Left lung (tissue), 10 donors: ENCODE data around the gene HEATR5A. TPM values are rescaled to one million over a fixed set of nuclear protein-coding genes. Genes with fewer than 3 reads are reported as not detected.

Experiments
- ATAC-seq: fragments of 200-7000 bp; cut with Tn5 transposase; one replicate; pipeline ENCODE4 v1.9.1; 2020; ENCODE audit warnings: moderate library complexity
- DNase-seq, 4 donors: peaks; one replicate each; pipeline ENCODE4 v3.0.0-alpha.2; 2013 to 2020
- H3K27ac ChIP-seq, 2 donors: fragments of 200-600 bp; sonication (generic) in 1 of 2; one replicate each; pipeline versions ENCODE4 v1.5.0 to v1.8.0; 2020 to 2021
- H3K27me3 ChIP-seq, 2 donors: fragments of 200-600 bp; sonication (generic) in 1 of 2; one replicate each; pipeline versions ENCODE4 v1.5.0 to v1.8.0; 2020 to 2021
- H3K36me3 ChIP-seq, 2 donors: fragments of 200-600 bp; sonication (generic) in 1 of 2; one replicate each; pipeline versions ENCODE4 v1.5.0 to v1.8.0; 2020 to 2021
- H3K4me1 ChIP-seq, 2 donors: fragments of 200-600 bp; one replicate each; pipeline ENCODE4 v1.8.0; 2021
- H3K4me3 ChIP-seq, 2 donors: fragments of 200-600 bp; sonication (generic) in 1 of 2; one replicate each; pipeline versions ENCODE4 v1.5.0 to v1.8.0; 2020 to 2021; ENCODE audit warnings: mild to moderate bottlenecking in 1 of 2
- H3K9me3 ChIP-seq, 2 donors: fragments of 200-600 bp; sonication (generic) in 1 of 2; one replicate each; pipeline versions ENCODE4 v1.5.0 to v1.8.0; 2020 to 2021
- intact Hi-C, 2 donors: fragments of 100-400 bp; cut with DNase I; formaldehyde crosslinking; loops; one replicate each; pipeline versions ENCODE4 v1.11.2 to v1.14.2; 2022
- polyA plus RNA-seq, 6 donors: library from polyadenylated mRNA; unstranded; fragments of 120-200 nt; gene quantifications; one replicate each; pipeline ENCODE4 v1.2.1, GENCODE V29; 2013; ENCODE audit not compliant: insufficient read length in 6 of 6
- total RNA-seq, 2 donors: library from RNA; stranded (reverse); fragmentation: NEBNext Ultra II Directional; extraction: Animal tissue kit (Norgen Biotek cat#: 25700); gene quantifications; one replicate each; pipeline ENCODE4 v1.2.1, GENCODE V29; 2021
- TF ChIP-seq, protein P1 (sequence below), 2 donors: fragments of 200-600 bp; sonication (generic) in 1 of 2; IDR thresholded peaks; one replicate each; pipeline versions ENCODE4 v1.5.0 to v1.8.0; 2021; ENCODE audit warnings: antibody characterized with exemption in 2 of 2
- donor health status: DM: no; HTN: yes; CAD: no.
- donor health status: DM: no; HTN: no; CAD: no.

Gene HEATR5A
- total and polyA plus RNA-seq, 8 donors: 18.5 to 72.5 (median 21.3) TPM

DNA sequence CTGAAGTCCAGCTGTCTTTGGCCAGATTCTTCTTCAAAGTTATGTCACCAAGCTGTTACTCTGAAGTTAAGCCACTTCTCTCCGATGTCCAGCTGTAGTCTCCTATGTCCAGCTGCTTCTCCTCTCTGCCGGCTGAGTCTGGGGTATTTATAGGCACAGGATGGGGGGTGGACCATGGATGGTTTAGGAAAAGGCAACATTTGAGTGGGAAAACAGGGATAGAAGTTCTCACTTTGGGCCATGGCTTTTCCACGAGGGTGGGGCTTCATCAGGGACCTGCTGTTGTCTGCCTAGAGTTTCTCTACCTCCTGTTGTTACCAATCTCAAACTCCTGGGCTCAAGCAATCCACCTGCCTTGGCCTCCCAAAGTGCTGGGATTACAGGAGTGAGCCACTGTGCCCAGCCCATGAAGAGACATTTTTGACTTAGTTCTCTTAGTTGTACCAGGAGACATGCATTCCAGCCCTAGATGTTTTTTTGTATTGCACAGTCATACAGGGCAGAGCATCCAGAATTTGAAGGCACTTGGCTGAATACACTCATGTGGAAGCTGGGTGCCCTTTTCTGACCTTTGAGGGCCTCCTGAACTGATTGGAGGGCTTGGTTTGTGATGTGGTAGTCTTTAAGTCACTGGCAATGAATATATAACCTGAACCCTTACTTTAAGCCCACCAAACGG is 132.9 kb downstream of the HEATR5A start:
- H3K27ac ChIP-seq: no peak overlapping the region
- H3K9me3 ChIP-seq: no peaks in the 10 kb centered on the region
- H3K4me3 ChIP-seq: no peak overlapping the region
- peaks cover 0 to 15% of the 10 kb centered on the region in 2 donors for H3K4me1 ChIP-seq
- H3K27me3 ChIP-seq: no peaks in the 10 kb centered on the region
- ATAC-seq (no peak), DNase-seq (no peak)
- TF ChIP-seq, protein P1, sequence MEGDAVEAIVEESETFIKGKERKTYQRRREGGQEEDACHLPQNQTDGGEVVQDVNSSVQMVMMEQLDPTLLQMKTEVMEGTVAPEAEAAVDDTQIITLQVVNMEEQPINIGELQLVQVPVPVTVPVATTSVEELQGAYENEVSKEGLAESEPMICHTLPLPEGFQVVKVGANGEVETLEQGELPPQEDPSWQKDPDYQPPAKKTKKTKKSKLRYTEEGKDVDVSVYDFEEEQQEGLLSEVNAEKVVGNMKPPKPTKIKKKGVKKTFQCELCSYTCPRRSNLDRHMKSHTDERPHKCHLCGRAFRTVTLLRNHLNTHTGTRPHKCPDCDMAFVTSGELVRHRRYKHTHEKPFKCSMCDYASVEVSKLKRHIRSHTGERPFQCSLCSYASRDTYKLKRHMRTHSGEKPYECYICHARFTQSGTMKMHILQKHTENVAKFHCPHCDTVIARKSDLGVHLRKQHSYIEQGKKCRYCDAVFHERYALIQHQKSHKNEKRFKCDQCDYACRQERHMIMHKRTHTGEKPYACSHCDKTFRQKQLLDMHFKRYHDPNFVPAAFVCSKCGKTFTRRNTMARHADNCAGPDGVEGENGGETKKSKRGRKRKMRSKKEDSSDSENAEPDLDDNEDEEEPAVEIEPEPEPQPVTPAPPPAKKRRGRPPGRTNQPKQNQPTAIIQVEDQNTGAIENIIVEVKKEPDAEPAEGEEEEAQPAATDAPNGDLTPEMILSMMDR (IDR thresholded peaks at IDR 0.05): no peak
- intact Hi-C loops: no loop called here
- H3K36me3 ChIP-seq: no peaks in the 10 kb centered on the region

DNA sequence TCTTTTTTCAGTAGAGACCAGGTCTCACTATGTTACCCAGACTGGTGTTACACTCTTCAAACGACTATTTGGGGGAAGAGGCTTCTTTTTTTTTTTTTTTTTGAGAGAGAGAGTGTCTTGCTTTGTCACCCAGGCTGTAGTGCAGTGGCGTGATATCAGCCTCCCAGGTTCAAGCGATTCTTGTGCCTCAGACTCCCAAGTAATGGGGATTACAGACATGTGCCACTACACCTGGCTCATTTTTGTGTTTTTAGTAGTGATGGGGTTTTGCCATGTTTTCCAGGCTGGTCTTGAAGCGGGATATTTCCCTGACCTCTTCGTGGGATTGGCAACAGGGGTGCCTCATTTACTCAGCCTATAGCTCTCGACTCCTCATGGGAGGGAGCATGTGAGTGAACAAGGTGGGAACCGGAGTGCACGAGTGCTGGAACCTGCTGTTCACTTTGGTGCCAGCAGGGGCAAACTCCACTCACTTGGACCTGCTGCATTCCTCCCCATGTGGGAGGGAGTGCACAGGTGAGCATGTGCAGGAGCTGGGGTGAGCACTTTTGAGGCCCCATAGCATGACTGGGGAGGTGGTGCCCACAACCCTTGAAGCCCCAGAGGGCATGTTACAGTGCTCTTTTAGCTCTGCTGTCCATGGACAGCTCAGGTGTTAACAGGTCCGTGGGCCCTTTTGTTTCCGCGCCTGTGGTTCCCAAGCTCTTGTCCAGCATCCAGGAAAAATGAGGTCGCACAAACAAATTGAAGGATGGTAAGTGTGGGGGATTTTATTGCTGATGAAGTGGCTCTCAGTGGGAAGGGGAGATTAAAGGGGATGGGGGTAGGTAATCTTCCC is 133.7 kb downstream of the HEATR5A start:
- Histone ChIP-seq H3K36me3 (no peaks in the 10 kb centered on the region), H3K27ac (no peak overlapping the region), H3K9me3 (no peaks in the 10 kb centered on the region), H3K27me3 (no peaks in the 10 kb centered on the region), H3K4me1 (peaks cover 0 to 15% of the 10 kb centered on the region in 2 donors), H3K4me3 (no peak overlapping the region)
- TF ChIP-seq, protein P1 (IDR thresholded peaks at IDR 0.05): peak in 1 of 2 donors; percentile 33
- intact Hi-C loops: no loop called here
- DNase-seq (no peak), ATAC-seq (no peak)

DNA sequence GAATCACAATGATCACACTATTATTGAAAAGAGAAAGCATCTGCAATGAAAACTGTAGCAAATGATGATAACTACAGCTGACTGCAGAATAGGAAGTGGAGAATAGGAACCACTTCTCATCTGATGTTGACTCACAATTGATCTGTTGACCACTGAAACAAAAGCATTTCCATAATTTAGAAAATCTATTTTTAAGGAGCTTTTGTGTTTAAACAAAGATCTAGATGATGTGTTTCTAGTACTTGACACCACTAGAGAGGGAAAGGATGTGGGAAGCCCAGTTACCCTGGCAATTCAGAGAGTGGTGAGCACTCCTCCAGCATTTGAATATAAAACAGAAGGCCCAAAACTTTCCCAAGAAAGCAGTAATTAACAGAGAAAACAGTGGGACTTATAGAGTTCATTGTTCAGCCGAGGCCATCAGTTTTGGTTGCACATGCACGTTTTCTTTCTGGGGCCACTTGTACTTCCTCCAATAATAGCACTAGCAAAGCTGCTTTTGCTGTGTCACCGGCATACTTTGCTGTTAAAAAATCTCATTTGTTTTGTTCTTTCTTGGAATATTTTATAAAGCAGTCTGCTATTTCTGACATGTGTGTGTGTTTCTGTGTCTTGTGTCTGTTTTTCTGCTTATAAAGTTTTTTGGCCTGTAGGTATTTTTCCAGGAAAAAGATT is 136.6 kb downstream of the HEATR5A start:
- DNase-seq (no peak), ATAC-seq (no peak)
- Histone ChIP-seq H3K36me3 (no peaks in the 10 kb centered on the region), H3K4me3 (no peak overlapping the region), H3K27ac (peak overlapping the region in 1 of 2 donors; percentile 59), H3K9me3 (peaks cover 0 to 8% of the 10 kb centered on the region in 2 donors), H3K4me1 (peaks cover 0 to 15% of the 10 kb centered on the region in 2 donors), H3K27me3 (no peaks in the 10 kb centered on the region)
- TF ChIP-seq, protein P1 (IDR thresholded peaks at IDR 0.05): no peak
- intact Hi-C loops: no loop called here

DNA sequence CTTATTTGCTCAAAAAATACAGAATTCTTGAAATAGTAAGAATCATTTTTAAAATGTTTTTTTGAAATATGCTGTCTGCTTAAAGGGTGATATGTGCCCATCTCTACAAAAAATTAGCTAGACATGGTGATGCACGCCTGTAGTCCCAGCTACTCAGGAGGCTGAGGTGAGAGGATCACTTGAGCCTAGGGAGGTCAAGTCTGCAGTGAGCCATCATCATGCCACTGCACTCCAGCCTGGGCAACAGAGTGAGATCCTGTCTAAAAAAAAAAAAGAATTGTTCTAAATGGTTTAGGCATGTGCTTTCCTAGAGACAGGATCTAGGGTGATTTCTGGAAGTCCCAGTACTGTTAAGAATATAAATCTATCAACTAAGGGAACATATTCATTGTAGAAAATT is 137.2 kb downstream of the HEATR5A start:
- intact Hi-C loops: no loop called here
- Histone ChIP-seq H3K27me3 (no peaks in the 10 kb centered on the region), H3K4me1 (peaks cover 0 to 15% of the 10 kb centered on the region in 2 donors), H3K9me3 (peaks cover 0 to 9% of the 10 kb centered on the region in 2 donors), H3K4me3 (no peak overlapping the region), H3K36me3 (no peaks in the 10 kb centered on the region), H3K27ac (no peak overlapping the region)
- no peak for DNase-seq
- no peak for ATAC-seq
- TF ChIP-seq, protein P1 (IDR thresholded peaks at IDR 0.05): no peak

DNA sequence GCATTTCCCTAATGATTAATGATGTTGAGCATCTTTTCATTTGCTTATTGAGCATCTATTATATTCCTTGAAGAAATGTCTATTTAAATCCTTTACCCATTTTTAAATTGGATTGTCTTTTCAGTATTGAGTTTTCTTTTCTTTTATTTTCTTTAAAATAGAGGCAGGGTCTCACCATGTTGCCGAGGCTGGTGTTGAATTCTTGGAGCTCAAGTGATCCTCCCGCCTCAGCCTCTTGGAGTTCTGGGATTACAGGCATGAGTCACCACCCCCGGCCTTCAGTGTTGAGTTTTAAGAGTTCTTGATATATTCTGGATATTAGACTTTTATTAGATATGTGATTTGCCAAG is 139.5 kb downstream of the HEATR5A start:
- H3K27ac ChIP-seq: no peak overlapping the region
- H3K9me3 ChIP-seq: peaks cover 0 to 16% of the 10 kb centered on the region in 2 donors
- no peaks in the 10 kb centered on the region for H3K36me3 ChIP-seq
- intact Hi-C loops: no loop called here
- no peaks in the 10 kb centered on the region for H3K27me3 ChIP-seq
- no peak overlapping the region for H3K4me3 ChIP-seq
- no peak for ATAC-seq
- peaks cover 0 to 15% of the 10 kb centered on the region in 2 donors for H3K4me1 ChIP-seq
- TF ChIP-seq, protein P1 (IDR thresholded peaks at IDR 0.05): no peak
- DNase-seq: no peak
